ENCODE data around the gene FBXL2. TPM values are rescaled to one million over a fixed set of nuclear protein-coding genes. Genes with fewer than 3 reads are reported as not detected.
"Not testable (repeated sequence)": the region's sequence is repeated elsewhere in the genome, so short reads cannot be mapped to it uniquely, and the experiment has no call there.

The FBXL2 gene
- total and polyA plus RNA-seq, 7 donors: 0.19 to 1.3 (median 0.43) TPM

DNA sequence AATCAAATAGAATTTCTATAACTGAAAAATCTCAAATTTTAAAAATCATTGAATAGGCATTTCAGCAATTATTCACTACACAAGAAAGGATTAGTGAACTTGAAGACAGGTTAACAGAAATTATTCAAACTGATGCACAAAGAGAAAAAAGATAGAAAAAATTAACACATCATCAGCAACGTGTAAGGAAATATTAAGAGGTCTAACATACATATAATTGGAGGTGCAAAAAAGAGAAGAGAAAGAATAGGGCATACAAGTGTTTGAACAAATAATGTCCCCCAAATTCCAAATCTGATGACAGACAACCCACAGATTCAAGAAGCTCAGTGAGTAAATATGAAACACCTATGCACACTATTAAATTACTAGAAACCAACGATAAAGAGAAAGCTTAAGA, 57.1 kb downstream of the FBXL2 start:
- Histone ChIP-seq H3K27ac (no peak overlapping the region), H3K9me3 (peaks cover 10% of the 10 kb centered on the region), H3K4me1 (no peaks in the 10 kb centered on the region), H3K27me3 (ENCODE audit: insufficient read depth in 3 of 3, low read length in 2 of 3) (no peaks in the 10 kb centered on the region), H3K36me3 (ENCODE audit: insufficient read depth in 1 of 2, low read depth in 1 of 2) (no peaks in the 10 kb centered on the region), H3K4me3 (no peak overlapping the region)
- intact Hi-C loops (cut with DNase I): no loop called here
- WGBS, 3 donors: 95 to 98% (median 96%) methylated on average over 2 of the region's 2 CpGs
- ATAC-seq (no peak), DNase-seq (no peak)
- TF ChIP-seq, protein P1, sequence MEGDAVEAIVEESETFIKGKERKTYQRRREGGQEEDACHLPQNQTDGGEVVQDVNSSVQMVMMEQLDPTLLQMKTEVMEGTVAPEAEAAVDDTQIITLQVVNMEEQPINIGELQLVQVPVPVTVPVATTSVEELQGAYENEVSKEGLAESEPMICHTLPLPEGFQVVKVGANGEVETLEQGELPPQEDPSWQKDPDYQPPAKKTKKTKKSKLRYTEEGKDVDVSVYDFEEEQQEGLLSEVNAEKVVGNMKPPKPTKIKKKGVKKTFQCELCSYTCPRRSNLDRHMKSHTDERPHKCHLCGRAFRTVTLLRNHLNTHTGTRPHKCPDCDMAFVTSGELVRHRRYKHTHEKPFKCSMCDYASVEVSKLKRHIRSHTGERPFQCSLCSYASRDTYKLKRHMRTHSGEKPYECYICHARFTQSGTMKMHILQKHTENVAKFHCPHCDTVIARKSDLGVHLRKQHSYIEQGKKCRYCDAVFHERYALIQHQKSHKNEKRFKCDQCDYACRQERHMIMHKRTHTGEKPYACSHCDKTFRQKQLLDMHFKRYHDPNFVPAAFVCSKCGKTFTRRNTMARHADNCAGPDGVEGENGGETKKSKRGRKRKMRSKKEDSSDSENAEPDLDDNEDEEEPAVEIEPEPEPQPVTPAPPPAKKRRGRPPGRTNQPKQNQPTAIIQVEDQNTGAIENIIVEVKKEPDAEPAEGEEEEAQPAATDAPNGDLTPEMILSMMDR (IDR thresholded peaks at IDR 0.05): no peak

DNA sequence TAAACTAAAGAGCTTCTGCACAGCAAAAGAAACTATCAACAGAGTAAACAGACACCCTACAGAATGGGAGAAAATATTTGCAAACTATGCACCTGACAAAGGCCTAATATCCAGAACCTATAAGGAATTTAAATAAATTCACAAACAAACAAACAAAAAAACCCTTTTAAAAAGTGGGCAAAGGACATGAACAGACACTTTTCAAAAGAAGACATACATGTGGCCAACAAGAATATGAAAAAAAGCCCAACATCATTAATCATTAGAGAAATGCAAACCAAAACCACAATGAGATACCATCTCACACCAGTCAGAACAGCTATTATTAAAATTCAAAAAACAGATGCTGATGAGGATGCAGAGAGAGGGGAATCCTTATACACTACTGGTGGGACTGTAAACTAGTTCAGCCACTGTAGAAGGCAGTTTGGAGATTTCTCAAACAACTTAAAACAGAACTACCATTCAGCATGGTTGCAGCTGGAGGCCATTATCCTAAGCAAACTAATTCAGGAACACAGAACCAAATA, 61.8 kb downstream of the FBXL2 start:
- ATAC-seq; H3K27ac ChIP-seq; DNase-seq; intact Hi-C loops (cut with DNase I); H3K9me3 ChIP-seq; H3K4me3 ChIP-seq; H3K36me3 ChIP-seq (ENCODE audit: insufficient read depth in 1 of 2, low read depth in 1 of 2); H3K4me1 ChIP-seq; H3K27me3 ChIP-seq (ENCODE audit: insufficient read depth in 3 of 3, low read length in 2 of 3): not testable (repeated sequence)

DNA sequence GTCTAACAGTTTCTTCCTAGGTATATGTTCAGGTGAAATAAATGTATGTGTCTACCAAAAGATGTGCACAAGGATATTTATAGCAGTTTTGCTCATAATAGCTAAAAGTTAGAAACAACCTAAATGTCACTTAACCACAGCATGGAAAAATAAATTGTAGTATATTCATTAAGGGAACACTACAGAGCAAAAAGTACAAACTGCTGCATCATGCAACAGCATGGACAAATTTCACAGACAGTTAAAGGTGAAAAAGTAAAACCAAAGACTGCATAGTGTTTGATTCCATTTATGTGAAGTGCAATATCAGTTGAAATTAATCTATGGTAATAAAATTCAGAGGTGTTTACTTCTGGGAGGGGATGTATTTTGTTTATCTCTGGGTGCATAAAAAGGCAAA, 62.5 kb downstream of the FBXL2 start:
- DNase-seq: no peak
- TF ChIP-seq, protein P1 (IDR thresholded peaks at IDR 0.05): no peak
- H3K4me1 ChIP-seq: no peaks in the 10 kb centered on the region
- intact Hi-C loops (cut with DNase I): no loop called here
- H3K36me3 ChIP-seq (ENCODE audit: insufficient read depth in 1 of 2, low read depth in 1 of 2): no peaks in the 10 kb centered on the region
- H3K27me3 ChIP-seq (ENCODE audit: insufficient read depth in 3 of 3, low read length in 2 of 3): no peaks in the 10 kb centered on the region
- H3K9me3 ChIP-seq: peaks cover 2% of the 10 kb centered on the region
- no peak for ATAC-seq
- H3K27ac ChIP-seq: no peak overlapping the region
- H3K4me3 ChIP-seq: no peak overlapping the region

DNA sequence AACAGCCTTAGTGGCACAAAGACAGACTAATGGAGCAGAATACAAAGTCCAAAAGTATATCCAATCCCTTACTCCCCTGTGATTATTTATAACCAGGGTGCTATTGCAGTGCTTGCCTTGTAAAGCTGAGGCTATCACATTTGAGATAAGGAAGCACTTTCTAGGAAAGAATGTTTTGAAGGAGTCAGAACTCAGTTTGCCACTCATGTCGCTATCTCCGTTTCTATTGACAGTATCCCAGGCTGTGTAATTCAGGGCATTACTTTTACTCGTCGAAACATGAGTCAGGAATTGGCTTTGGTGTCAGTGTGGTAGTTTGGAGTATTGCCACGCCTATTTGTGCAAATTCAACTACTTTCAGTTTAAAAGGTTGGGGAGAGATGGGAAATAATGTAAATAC, 78.4 kb downstream of the FBXL2 start:
- Histone ChIP-seq H3K4me1 (no peaks in the 10 kb centered on the region), H3K36me3 (ENCODE audit: insufficient read depth in 1 of 2, low read depth in 1 of 2) (no peaks in the 10 kb centered on the region), H3K9me3 (no peaks in the 10 kb centered on the region), H3K4me3 (no peak overlapping the region), H3K27me3 (ENCODE audit: insufficient read depth in 3 of 3, low read length in 2 of 3) (no peaks in the 10 kb centered on the region), H3K27ac (no peak overlapping the region)
- DNase-seq: no peak
- TF ChIP-seq, protein P1 (IDR thresholded peaks at IDR 0.05): no peak
- no peak for ATAC-seq
- 32 to 61% (median 40%) methylated on average over 5 of the region's 5 CpGs for WGBS, 3 donors
- intact Hi-C loops (cut with DNase I): no loop called here

DNA sequence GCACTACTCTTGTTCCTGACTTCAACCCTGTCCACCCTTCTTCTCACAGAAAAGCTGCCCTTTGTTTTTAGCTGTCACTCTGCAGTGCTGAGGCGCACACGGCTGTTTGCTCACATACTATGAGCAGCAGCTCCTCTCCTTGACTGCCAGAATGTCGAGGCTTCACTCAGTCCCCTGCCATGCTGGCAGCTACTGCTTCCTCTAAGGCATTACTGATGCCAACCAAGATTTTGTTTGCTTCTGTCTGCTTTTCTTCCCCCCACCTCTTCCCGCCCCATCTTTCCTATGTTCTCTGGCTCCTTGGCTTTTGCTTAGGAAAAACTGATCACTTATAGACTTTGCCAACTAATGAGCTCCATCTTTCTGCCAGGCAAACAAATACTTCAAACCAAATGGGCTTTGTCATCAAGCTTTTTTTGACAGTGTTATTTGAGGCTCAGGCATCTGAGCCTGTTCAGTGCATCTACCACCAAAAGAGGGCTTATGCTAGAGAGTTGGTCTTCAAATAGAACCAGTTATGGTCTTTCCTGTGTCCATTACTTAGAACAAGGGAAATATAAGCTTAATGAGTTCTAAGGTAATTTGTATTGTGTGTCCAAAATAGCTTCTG, 81.0 kb downstream of the FBXL2 start:
- Histone ChIP-seq H3K9me3 (no peaks in the 10 kb centered on the region), H3K36me3 (ENCODE audit: insufficient read depth in 1 of 2, low read depth in 1 of 2) (no peaks in the 10 kb centered on the region), H3K4me1 (no peaks in the 10 kb centered on the region), H3K27me3 (ENCODE audit: insufficient read depth in 3 of 3, low read length in 2 of 3) (no peaks in the 10 kb centered on the region), H3K27ac (no peak overlapping the region), H3K4me3 (no peak overlapping the region)
- ATAC-seq: no peak
- TF ChIP-seq, protein P1 (IDR thresholded peaks at IDR 0.05): no peak
- WGBS, 3 donors: 29 to 54% (median 37%) methylated on average over 4 of the region's 4 CpGs
- no peak for DNase-seq
- intact Hi-C loops (cut with DNase I): no loop called here
